ENCODE data around the gene SPSB1.

Gene SPSB1

GRCh38 chr1:9284061-9284460, 8.6 kb upstream of the SPSB1 start:
- H3K9me3 ChIP-seq: peaks cover 54% of the 10 kb centered on the region
- H3K27ac ChIP-seq: no peak overlapping the region; the same call in 1 of the 2 replicates
- H3K27me3 ChIP-seq: no peaks in the 10 kb centered on the region
- peaks cover 63% of the 10 kb centered on the region for H3K4me1 ChIP-seq
- peak overlapping the region; percentile 77 for H3K4me2 ChIP-seq
- TF ChIP-seq Cebpa-rat (IDR thresholded peaks at IDR 0.05): no peak
- no peaks in the 10 kb centered on the region for H3K36me3 ChIP-seq
- no peak overlapping the region for H3K4me3 ChIP-seq
- H4K20me1 ChIP-seq: no peaks in the 10 kb centered on the region
- H3K9ac ChIP-seq: no peak overlapping the region

DNA sequence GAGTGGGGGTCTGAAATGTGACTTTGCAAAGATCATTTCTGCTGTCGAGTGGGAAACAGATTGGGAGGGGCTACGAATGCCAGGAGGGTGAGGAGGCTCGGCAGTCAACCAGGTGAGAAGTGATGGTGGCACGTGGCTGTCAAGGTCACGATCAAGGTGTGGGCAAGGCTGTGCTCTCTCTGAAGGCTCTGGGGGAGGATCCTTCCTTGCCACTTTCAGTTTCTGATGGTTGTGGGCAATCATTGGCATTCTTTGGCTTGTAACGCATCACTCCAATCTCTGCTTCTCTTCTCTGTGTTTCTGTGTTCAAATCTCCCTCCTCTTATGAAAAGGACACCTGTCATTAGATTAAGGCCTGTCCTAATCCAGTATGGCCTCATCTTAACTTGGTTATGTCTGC, 6.1 kb upstream of the SPSB1 start:
- Histone ChIP-seq H3K4me1 (peaks cover 50% of the 10 kb centered on the region), H3K9ac (no peak overlapping the region), H3K4me2 (no peak overlapping the region), H3K27me3 (no peaks in the 10 kb centered on the region), H3K9me3 (peaks cover 55% of the 10 kb centered on the region), H3K36me3 (no peaks in the 10 kb centered on the region), H3K27ac (no peak overlapping the region), H3K4me3 (no peak overlapping the region), H4K20me1 (no peaks in the 10 kb centered on the region)
- no peak for TF ChIP-seq Cebpa-rat (IDR thresholded peaks at IDR 0.05)

DNA sequence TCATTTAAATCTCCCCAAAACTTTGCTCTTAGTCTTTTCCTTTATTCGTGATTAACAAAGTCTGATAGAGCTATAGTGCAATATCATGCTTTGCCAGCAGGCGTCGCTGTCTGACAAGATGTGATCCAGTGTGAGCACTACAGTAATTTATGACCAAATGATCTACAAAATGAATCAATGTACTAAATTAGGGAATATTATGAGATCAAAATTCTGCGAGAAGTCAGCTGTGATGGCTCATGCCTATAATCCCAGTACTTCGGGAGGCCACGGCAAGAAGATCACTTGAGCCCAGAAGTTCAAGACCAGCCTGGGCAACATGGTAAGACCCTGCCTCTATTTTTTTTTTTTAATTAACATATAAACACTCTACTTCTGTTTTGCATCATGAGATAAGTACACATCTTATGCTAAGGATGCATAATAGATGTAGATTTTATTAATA, 3.6 kb upstream of the SPSB1 start:
- no peaks in the 10 kb centered on the region for H3K36me3 ChIP-seq
- no peak for TF ChIP-seq Cebpa-rat (IDR thresholded peaks at IDR 0.05)
- no peak overlapping the region for H3K27ac ChIP-seq
- H3K4me2 ChIP-seq: no peak overlapping the region
- H3K27me3 ChIP-seq: no peaks in the 10 kb centered on the region
- no peak overlapping the region for H3K4me3 ChIP-seq
- no peak overlapping the region for H3K9ac ChIP-seq
- H3K9me3 ChIP-seq: peaks cover 51% of the 10 kb centered on the region
- peaks cover 39% of the 10 kb centered on the region for H3K4me1 ChIP-seq
- H4K20me1 ChIP-seq: peaks cover 6% of the 10 kb centered on the region

GRCh38 chr1:9289711-9290485, 2.8 kb upstream of the SPSB1 start:
- no peak overlapping the region for H3K9ac ChIP-seq
- no peak overlapping the region for H3K4me3 ChIP-seq
- H3K4me1 ChIP-seq: peaks cover 44% of the 10 kb centered on the region
- peaks cover 43% of the 10 kb centered on the region for H3K9me3 ChIP-seq
- peak overlapping the region; percentile 31 for H3K4me2 ChIP-seq
- H3K27me3 ChIP-seq: no peaks in the 10 kb centered on the region
- peaks cover 14% of the 10 kb centered on the region for H4K20me1 ChIP-seq
- TF ChIP-seq Cebpa-rat (IDR thresholded peaks at IDR 0.05): peak; percentile 56; the same call in 1 of the 2 replicates
- H3K27ac ChIP-seq: no peak overlapping the region
- no peaks in the 10 kb centered on the region for H3K36me3 ChIP-seq

DNA sequence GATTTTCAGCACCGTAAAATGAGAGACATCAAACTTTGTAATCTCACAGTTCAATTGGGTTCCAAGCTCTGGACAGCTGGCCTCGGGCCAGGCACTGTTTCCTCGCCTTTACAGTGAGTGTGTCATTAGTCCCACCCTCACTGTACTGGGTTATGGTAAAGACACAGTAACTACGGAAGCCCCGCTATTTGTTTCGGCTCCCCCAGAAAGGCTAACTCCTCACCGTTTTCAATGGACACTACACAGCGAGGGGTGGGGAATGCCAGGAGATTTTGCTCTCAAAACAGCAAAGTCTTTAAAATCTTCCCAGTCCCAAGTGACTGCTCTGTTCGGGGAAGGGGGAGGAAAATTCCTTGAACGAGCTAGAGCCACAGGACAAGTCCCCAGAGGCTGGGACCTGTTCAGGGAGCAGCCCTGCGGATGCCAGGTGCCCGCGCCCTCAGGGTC, 757 bp upstream of the SPSB1 start:
- Histone ChIP-seq H3K9ac (no peak overlapping the region), H3K9me3 (peaks cover 23% of the 10 kb centered on the region)

GRCh38 chr1:9293241-9293532, 493 bp downstream of the SPSB1 start:
- Histone ChIP-seq H4K20me1 (peaks cover 46% of the 10 kb centered on the region), H3K27me3 (no peaks in the 10 kb centered on the region), H3K27ac (peak overlapping the region; percentile 81), H3K36me3 (peaks cover 11% of the 10 kb centered on the region; the same call in 1 of the 2 replicates), H3K4me1 (peaks cover 55% of the 10 kb centered on the region), H3K9ac (peak overlapping the region; percentile 82), H3K4me2 (peak overlapping the region; percentile 87), H3K4me3 (peak overlapping the region; percentile 82), H3K9me3 (peaks cover 10% of the 10 kb centered on the region)
- TF ChIP-seq Cebpa-rat (IDR thresholded peaks at IDR 0.05): no peak

More for the DNA sequence above, 757 bp upstream of the SPSB1 start:
- Histone ChIP-seq H3K4me1 (peaks cover 54% of the 10 kb centered on the region), H3K4me2 (peak overlapping the region; percentile 87), H3K27me3 (no peaks in the 10 kb centered on the region), H4K20me1 (peaks cover 35% of the 10 kb centered on the region), H3K4me3 (peak overlapping the region; percentile 82), H3K27ac (no peak overlapping the region), H3K36me3 (peaks cover 6% of the 10 kb centered on the region; the same call in 1 of the 2 replicates)
- no peak for TF ChIP-seq Cebpa-rat (IDR thresholded peaks at IDR 0.05)

GRCh38 chr1:9293533-9294404, 1.1 kb downstream of the SPSB1 start:
- no peak for TF ChIP-seq Cebpa-rat (IDR thresholded peaks at IDR 0.05)
- H3K9ac ChIP-seq: peak overlapping the region; percentile 82
- H3K4me2 ChIP-seq: peak overlapping the region; percentile 87
- peak overlapping the region; percentile 81 for H3K27ac ChIP-seq
- peaks cover 4% of the 10 kb centered on the region; the same call in 1 of the 2 replicates for H3K9me3 ChIP-seq
- H4K20me1 ChIP-seq: peaks cover 46% of the 10 kb centered on the region
- H3K4me1 ChIP-seq: peaks cover 55% of the 10 kb centered on the region
- no peaks in the 10 kb centered on the region for H3K27me3 ChIP-seq
- peaks cover 11% of the 10 kb centered on the region; the same call in 1 of the 2 replicates for H3K36me3 ChIP-seq
- peak overlapping the region; percentile 82 for H3K4me3 ChIP-seq

DNA sequence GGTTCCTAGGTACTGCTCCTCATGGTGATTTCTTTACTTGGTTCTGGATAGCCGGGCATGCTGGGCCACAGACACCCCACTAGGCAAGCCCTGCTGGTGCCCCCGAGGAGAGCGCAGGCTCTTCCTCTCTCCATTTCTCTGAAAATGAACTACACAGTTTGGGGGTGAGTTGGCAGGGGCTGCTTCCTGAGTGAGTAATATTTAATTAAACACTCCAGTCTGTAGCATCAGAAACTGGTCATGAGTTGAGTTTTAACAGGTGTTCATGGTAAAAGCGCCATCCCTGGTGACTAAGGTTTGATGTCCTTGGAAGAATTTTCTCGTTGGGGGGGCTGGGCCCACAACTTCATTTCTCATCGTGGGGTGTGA, 1.7 kb downstream of the SPSB1 start:
- H3K9ac ChIP-seq: no peak overlapping the region; the same call in 1 of the 2 replicates
- H3K27ac ChIP-seq: no peak overlapping the region
- H4K20me1 ChIP-seq: peaks cover 46% of the 10 kb centered on the region
- H3K9me3 ChIP-seq: no peaks in the 10 kb centered on the region
- H3K27me3 ChIP-seq: no peaks in the 10 kb centered on the region
- H3K4me2 ChIP-seq: peak overlapping the region; percentile 87
- H3K4me1 ChIP-seq: peaks cover 55% of the 10 kb centered on the region
- H3K36me3 ChIP-seq: peaks cover 11% of the 10 kb centered on the region; the same call in 1 of the 2 replicates
- peak overlapping the region; percentile 82 for H3K4me3 ChIP-seq
- no peak for TF ChIP-seq Cebpa-rat (IDR thresholded peaks at IDR 0.05)

- Histone ChIP-seq H3K9ac (no peak overlapping the region; the same call in 1 of the 2 replicates), H3K27ac (no peak overlapping the region), H3K36me3 (peaks cover 11% of the 10 kb centered on the region; the same call in 1 of the 2 replicates), H3K4me1 (peaks cover 54% of the 10 kb centered on the region), H3K9me3 (no peaks in the 10 kb centered on the region), H3K27me3 (no peaks in the 10 kb centered on the region), H3K4me2 (peak overlapping the region; percentile 87), H4K20me1 (peaks cover 49% of the 10 kb centered on the region), H3K4me3 (0 out of 2 replicates have a peak overlapping the region, but pooled peaks have one; percentile 82)
- TF ChIP-seq Cebpa-rat (IDR thresholded peaks at IDR 0.05): no peak
Measured at GRCh38 chr1:9294910-9295636, 2.4 kb downstream of the SPSB1 start.
